HG03196 (cell line): ENCODE measurements around the gene LILRB2.
"Not testable (repeated sequence)": the region's sequence is repeated elsewhere in the genome, so short reads cannot be mapped to it uniquely, and the experiment has no call there.

Experiments
- ATAC-seq: cut with Tn5 transposase; IDR thresholded peaks from one replicate; pipeline ENCODE4 v1.9.1; 2021; ENCODE audit not compliant: unreplicated experiment

The LILRB2 gene

DNA sequence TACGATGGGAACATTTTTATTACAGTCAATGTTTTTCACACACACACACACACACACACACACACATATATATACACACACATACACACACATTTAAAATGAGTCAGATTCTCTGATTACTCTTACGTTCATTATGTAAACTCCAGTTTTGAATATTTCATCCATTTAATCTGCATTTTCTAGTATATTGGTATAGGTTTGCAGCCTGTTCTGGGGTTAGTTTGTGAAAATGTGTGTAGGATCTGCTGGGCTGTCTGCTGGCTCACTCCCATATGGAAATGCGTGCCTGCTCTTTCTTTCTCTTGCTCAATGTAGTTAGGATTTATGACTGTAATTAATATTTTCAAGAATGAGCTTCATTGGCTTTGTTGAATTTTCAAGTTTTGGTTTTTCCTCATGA, 7.1 kb downstream of the LILRB2 start:
- ATAC-seq, result no peak

DNA sequence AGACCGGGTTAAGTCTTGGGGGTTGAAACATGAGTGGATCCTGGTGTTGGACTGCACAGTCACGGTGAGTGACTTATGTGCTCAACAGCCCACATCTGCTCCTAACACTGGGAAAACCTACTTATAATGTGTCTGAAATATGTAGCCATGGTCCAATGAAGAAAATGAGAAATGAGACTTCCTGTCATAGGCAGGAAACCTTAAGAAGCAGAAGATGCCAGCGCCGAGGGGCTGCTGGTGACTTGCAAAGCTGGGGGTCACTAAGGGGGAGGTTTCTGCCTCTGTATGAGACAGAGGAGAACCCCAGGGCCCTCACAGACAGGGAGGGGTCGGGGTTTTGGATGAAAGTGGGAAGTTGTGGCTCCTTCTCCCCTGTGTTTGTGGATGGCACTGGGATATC, 8.7 kb downstream of the LILRB2 start:
- ATAC-seq, result not testable (repeated sequence)

DNA sequence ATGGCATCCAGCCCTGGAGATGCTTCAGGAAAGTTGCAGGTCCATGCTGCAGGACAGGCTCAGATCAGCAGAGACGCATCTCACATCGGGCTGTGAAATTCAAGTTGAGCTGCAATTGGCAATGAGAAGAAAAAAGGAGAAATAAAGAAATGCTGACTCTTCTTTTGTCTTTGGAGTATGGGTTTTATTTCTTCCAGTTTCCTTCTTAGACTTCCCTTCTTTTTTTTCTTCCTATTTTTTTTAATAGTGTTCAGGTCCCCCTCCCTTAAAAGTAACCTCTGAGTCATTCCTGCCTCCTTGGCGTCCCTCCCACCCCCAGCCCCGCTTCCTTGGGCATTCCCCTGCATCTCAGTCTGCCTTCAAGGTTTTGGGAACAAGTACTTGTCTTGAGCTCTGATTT, 9.3 kb downstream of the LILRB2 start:
- ATAC-seq, result not testable (repeated sequence)

DNA sequence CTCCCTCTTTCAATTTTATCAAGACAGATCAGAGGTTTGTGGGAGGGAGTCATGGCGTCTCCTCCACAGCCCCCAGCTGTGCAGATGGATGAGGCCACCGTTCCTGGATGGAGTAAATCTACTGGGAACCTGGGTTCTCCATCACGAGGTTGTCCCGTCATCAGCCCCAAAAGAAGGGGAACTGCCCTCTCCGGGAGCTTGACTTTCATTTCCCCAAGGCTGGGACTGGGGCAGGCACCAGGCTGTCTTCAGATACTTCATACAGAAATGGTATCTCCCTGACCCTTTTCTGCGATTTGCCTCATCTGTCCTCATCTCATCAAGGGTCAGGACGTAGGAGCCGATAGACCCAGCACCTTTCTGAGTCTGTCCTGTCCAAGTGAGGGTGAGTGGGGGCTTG, 9.8 kb downstream of the LILRB2 start:
- no peak for ATAC-seq

DNA sequence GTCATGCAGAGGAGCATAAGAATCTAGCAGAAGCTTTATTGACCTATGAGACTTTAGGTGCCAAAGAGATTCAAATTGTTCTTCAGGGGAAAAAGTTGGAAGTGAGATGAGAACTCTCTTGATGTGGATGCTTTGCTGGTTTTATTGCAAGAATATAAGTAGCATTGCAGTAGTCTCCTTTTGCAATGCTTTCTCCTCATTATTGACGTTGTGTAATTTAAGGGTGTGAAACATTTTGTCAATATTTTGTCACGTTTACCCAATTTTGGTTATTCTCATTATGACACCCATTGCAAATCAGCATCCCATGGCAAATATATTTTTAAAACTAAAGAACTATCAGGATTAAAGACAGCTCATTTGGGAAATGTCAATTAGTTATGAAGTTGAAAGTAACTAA, 12.0 kb downstream of the LILRB2 start:
- ATAC-seq, result no peak

DNA sequence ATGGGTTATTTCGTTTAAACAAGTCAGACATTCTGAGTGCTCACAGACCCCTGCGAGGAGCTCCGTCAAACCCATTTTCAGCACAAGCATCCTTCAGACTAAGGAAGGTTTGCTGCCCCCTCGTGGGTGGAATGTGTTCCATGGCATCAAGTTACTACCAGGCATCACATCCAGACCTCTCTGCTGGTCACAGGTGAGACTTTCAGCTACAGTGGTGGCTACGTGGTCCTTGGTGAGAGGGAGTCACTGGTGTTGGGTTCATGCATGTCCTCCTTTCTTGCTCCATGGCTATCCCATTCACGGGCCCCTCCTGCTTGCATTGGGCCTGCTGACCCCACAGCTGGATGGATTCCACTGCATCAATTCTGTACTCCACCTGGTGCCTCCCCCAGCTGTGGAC, 14.8 kb downstream of the LILRB2 start:
- no peak for ATAC-seq

DNA sequence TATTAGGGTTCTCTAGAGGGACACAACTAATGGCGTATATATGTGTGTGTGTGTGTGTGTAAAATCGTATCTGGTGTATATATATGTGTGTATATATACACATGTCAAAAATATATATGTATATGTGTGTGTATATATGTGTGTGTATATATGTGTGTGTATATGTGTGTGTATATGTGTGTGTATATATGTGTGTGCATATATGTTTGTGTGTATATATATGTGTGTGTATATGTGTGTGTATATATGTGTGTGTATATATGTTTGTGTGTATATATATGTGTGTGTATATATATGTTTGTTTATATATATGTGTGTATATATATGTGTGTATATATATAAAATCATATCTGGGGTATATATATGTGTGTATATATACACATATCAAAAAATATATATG, 18.4 kb downstream of the LILRB2 start:
- no peak for ATAC-seq

DNA sequence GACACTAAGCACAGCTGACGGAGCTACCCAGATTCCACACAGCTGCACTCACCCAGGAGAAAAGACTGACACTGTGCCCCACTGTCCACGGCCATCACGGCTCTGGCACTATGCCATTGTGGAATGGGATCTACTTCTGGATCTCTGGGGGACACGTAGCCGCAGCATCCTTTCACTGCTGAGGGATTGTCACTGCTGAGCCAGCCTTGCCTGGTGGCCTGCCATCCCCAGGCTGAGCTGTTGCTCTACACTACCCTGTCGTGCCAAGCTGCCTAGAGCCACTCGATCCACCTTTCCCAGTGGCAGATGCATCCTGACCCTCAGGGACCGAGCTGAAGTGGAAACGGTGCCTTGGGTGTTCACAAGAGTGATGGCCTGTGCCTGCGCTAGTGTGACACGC, 18.8 kb downstream of the LILRB2 start:
- no peak for ATAC-seq

DNA sequence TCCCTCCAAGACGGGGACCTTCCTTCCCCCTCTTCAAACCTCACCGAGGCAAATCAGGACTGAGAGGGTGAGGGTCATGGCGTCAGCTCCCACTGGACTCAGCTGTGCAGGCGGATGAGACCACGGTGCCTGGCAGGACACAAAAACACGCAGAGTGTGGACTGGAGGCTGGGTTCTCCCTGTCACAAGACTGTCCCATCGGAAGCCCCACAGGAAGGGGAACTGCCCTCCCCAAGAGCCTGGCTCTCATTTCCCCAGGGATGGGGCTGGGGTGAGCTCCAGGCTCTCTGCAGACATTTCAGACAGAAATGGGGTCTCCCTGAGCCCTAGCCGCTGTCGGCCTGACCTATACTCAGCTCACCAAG, 23.8 kb downstream of the LILRB2 start, which contains the start of gene LILRB5:
Gene LILRB5 (minus strand): TSS at position 158 of the 365 bp plus-strand sequence. CDS start 80 bp downstream, at position 78.
- no peak for ATAC-seq

DNA sequence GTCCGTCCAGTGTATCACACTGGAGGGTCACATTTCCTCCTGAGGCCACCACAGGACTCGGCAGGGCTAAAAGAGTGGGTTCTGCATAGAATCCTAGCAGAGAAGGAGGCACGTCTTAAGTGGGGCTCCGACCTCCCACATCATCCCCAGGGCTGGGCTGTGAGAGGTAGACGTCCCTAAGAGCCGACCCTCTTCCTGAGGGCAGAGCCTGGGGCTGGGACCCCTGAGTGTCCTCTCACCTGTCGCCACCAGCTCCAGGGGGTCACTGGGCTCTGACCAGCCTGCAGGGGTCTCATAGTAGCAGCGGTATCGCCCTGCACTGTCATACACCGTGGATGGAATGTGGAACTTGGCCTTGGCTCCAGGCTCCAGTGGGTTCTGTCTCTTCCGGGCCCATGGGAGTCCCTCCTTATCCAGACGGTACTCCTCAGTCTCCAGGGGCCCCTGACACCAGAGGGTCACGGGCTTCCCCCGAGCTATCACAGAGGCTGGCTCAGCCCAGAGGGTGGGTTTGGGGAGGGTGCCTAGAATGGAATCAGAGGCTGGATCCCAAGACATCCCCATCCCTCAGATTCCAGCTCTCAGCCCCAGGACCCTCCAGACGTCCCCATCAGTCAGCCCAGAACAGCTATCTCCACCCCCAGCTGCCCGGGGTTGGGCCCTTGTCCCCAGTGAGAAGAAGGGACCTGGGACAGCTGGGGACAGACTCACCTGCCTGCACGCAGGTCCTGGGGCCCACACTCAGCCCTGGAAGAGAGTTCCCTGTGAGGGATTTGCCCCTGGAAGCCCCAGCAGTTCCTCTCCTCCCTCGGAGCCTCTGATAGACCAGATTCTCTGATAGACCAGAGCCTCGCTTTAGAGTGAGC, 24.4 kb downstream of the LILRB2 start:
- ATAC-seq, result no peak

DNA sequence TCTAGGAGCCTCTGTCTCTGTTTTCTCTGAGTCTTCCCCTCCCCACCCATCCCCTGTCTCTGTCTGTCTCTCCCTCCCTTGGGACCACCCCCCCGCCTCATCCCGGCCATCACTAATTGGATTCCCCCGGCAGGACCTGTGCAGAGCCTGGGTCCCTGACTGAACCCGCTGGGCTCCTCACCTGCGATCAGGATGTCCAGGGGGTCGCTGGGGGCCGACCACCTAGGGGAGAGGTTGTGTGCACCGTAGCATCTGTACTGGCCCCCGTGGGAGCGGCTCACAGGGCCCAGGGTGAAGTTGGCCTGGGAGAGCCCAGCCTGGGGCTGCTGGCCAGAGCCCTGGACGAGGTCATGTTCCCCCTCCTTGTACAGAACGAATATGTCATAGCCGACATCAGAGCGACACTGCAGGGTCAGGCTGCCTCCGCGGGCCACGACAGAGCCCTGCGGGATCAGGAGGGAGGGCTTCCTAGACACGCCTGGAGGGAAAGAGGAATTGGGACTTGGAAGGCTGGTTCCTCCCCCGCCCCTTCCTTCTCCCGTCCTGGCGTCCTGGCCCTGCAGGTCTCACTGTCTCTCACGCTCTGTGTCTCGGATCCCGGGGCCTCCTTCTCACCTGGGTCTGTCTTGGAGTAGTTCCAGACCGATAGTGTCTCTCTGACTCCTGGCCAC, 25.7 kb downstream of the LILRB2 start:
- no peak for ATAC-seq

DNA sequence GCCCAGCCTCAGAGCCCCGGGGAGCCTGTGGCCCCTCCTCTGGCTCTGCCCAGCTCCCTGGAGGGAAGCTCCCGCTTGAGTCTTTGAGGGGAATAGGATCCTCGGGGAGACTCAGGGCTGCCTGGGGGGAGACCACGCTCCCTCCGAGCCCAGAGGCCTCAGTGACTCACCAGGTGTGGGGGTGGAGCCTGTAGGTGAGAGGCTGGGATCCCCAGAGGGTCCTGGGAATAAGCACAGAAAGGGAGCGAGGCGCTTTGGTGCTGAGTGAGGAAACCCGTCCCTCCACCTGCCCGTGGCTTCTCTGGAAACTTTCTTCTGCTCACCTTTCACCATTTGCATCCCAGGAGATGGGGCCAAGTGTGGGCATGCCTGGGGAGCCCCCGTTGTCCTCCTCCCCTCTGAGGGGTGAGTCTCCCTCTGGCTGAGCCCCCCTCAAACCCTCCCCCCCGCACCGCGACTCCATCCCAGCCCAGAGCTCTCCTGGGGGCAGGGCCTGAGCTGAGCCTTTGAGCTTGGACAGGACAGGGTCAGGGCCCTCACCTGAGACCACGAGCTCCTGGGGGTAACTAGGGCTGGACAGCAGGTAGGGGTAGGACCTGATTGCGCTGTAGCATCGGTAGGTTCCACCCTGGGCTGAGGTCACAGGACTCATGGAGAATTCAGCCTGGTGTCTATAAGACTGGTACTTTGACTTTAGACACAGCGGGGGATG, 26.6 kb downstream of the LILRB2 start:
- ATAC-seq, result no peak

DNA sequence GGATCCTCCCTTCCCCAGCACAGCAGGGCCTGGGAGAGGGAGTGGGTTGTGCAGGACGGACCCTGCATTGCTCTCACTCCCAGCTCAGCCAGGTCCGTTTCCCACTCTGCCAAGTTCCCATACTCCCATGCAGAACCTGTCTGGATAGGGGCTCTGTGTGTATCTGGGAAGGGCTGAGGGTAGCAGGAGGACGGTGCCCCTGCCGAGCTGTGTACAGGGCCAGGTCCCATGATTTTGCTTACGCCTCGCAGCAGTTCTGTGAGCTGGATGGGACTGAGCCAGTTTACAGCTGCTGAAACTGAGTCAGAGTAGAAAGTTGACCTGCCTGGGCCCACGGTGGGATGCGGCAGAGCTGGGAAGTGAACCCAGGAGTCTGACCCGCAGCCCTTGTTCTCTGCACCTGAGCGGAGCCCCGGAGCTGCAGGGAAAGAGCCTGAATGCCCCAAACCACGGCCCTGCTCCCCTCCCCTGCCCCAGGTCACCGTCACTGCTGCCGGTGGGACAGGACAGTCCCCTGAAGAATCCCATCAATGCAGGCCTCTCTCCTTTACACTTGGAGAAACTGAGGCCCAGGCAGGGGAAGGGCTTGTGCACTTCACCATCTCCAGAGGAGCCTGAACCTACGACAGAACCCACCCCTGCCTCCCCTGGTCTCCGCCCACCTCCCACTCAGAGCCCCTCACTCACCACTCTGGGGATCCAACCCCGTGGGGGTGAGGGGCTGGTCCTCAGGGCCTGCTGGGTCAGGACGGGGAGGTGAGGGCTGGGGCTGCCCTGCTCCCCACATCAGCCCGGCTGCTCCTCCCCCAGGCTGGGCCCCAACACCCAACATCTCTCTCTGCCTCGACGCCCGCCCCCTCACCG, 27.3 kb downstream of the LILRB2 start:
- no peak for ATAC-seq

DNA sequence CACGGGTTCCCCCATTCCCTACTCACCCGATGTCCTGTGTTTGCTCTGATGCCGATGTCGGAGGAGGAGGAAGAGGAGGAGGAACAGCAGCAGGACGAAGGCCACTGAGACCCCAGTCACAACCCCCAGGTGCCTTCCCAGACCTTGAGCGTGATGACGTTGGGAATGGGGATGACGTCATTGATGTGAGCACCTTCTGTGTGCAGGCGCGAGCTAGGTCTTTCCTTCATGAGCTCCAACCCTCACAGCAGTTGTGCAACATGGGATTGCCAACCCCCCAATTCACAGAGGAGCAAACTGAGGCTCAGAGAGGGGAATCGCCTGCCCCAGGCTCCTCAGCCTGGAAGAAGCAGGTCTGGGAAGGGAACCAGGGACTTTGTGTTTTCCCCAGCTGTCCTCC, 28.1 kb downstream of the LILRB2 start:
- ATAC-seq, result no peak

DNA sequence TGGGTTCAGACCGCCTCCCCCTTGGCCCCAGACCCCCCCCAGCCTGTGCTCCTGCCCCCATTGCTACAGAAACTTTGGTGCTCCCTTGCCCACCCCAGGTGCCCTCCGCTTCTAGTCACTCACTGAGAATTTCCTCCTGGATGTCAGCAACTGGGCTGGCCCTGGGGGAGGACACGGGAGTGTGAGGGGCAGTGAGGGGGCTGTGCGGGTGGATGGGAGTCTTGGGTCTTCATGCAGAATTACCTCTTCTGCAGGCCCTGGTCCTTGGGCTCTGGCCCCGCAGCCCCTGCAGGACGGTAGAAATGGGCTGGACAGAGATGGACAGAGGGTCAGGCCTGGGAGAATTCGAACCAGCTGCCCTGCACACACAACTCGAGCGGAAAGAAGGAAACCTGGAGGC, 28.7 kb downstream of the LILRB2 start:
- ATAC-seq, result no peak

DNA sequence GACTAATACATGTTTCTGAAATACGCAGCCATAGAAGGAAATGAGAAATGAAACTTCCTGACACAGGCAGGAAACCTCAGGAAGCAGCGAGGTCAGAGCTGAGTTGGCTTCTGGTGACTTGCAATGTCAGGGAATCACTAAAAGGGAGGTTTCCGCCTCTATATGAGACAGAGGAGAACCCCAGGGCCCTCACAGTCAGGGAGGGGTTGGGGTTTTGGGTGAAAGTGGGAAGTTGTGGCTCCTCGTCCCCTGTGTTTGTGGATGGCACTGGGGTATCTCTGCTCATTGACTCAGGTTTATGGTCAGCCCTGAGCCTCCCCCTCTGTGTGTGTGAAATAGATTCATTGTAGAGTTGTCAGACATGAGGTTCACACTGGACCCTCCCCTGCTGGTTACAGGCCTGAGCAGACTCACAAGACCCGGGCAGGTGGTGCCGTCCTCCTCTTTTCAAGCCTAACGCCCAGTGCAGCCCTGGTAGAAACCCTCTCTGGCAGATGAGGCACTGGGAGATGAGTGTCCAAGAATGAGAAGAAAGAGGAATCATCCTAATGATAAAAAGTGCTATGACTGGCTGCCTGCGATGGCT, 32.8 kb downstream of the LILRB2 start:
- ATAC-seq, result no peak

DNA sequence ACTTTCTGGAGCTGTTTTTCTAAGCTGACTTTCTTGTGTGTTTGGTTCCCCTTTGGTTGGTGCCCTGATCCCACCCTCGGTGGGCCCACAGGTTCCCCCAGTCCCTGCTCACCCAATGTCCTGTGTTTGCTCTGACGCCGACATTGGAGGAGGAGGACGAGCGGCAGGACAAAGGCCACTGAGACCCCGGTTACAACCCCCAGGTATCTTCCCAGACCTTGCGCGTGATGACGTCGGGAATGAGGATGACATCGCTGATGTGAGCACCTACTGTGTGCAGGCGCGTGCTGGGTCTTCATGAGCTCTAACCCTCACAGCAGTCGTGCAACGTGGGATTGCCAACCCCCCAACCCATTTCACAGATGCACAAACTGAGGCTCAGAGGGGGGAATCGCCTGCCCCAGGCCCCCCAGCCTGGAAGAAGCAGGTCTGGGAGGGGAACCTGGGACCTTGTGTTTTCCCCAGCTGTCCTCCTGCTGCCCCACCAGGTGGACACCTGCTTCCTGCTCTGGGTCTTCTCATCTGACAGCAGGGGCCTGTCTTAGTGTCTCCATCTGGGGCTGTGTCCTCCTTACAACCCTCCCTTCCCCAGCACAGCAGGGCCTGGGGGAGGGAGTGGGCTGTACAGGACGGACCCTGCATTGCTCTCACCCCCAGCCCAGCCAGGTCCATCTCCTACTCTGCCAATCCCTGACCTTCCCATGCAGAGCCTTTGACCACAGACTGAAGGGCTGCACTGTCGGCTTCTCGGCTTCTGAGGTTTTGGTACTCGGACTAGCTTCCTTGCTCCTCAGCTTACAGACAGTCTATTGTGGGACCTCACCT, 33.6 kb downstream of the LILRB2 start:
- ATAC-seq, result no peak

DNA sequence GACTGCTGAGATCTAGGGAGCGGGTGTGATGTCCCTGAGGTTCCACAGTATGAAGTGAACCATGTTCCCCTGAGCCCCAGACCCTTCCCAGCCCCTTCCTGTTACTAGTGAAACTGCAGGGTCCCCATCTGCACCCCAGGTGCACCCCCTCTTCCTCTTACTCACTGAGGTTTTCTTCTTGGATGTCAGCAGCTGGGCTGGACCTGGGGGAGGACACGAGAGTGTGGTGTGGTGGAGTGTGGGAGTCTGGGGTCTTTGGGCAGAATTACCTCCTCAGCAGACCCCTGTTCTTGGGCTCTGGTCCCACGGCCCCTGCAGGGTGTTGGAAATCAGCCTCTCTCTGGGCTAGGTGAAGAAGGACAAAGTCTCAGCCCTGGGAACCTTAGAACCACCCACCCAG, 35.0 kb downstream of the LILRB2 start:
- no peak for ATAC-seq

DNA sequence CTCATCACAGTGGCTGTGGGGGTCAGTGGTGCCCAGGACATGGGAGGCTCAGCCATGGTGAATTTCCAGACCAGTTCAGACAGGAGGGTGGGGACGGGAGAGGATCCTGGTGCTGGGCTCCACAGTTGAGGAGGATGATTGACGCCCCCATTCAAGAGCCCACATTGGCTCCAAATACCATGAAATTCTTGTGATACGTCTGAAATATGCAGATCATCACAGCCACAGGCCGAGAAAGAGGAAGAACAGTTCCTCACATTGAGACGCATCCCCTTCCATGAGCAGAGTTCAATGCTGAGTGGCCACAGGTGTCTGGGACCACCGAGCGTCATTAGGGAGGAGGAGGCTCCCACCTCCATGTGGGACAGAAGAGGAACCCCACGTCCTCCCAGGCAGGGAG, 37.1 kb downstream of the LILRB2 start:
- not testable (repeated sequence) for ATAC-seq

DNA sequence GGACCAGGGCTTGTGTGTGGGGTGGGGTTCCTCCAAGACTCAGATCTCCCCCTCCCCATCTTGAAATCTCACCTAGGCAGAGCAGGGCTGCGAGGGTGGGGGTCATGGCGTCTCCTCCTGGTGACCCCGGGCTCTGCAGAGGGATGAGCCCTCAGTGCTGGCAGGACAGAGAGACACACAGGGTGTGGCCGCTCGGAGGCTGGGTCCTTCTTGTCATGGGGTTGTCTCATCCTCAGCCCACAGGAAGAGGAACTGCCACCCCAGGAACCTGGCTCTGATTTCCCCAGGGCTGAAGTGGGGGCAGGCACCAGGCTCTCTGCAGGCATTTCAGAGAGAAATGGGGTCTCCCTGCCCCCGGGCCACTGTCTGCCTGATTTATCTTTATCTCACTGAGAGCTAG, 38.3 kb downstream of the LILRB2 start, which contains the start of gene LILRA6:
Gene LILRA6 (minus strand): TSS at position 145 of the 400 bp plus-strand sequence.
- not testable (repeated sequence) for ATAC-seq
